Gastrocnemius medialis (tissue), 4 donors: ENCODE data around the gene EBNA1BP2. TPM values are rescaled to one million over a fixed set of nuclear protein-coding genes. Genes with fewer than 3 reads are reported as not detected.

Source experiments
- microRNA-seq, 2 donors: library from miRNA; unstranded; fragments of <30 nt; microRNA quantifications; one replicate each; pipeline ENCODE4, GENCODE V29; 2016; ENCODE audit warnings: borderline replicate concordance in 2 of 2
- total RNA-seq, 4 donors: library from RNA; depleted of rRNA; stranded (reverse); fragments of >200 nt; gene quantifications; one replicate each; pipeline versions ENCODE4 v1.1.0 to v1.2.3, GENCODE V29; 2016

The EBNA1BP2 gene
- total RNA-seq, 4 donors from 2014 or later: 41.2 to 68.4 (median 59.1) TPM

Small RNAs within 50 kb of the gene (microRNA-seq; reads per million reads assigned to microRNA genes)
- 0.85 to 1.2 reads per million in 2 donors for gene MIR6733

Other genes with a start within 250 kb of the EBNA1BP2 start
- 10 to 100 TPM in 2 of 4 donors, 1 to 10 TPM in 2; 6.3 to 16.1 (median 9.4) TPM for gene SLC2A1, start 213.4 kb downstream of the EBNA1BP2 start, total RNA-seq
- under 1 TPM in 2 of 4 donors, not detected in 2; 0.10 to 0.13 TPM for gene CFAP57, start within 50 bp of the EBNA1BP2 start, total RNA-seq
- not detected for gene TMEM125, start 97.7 kb upstream of the EBNA1BP2 start, total RNA-seq
- gene C1orf210, start 113.3 kb upstream of the EBNA1BP2 start, total RNA-seq: under 1 TPM in 1 of 4 donors, not detected in 3; 0.27 TPM
- gene TIE1, start 128.7 kb upstream of the EBNA1BP2 start, total RNA-seq: 10 to 100 TPM; 15.9 to 27.9 (median 20.7) TPM
- not detected for gene MPL, start 165.5 kb upstream of the EBNA1BP2 start, total RNA-seq
- gene CDC20, start 186.7 kb upstream of the EBNA1BP2 start, total RNA-seq: 1 to 10 TPM in 1 of 4 donors, under 1 TPM in 3; 0.46 to 2.4 (median 0.76) TPM
- 10 to 100 TPM; 19.6 to 26.7 (median 21.4) TPM for gene ELOVL1, start 195.7 kb upstream of the EBNA1BP2 start, total RNA-seq
- 10 to 100 TPM; 14.9 to 30.8 (median 23.8) TPM for gene MED8, start 217.5 kb upstream of the EBNA1BP2 start, total RNA-seq
- 10 to 100 TPM; 15.9 to 20.9 (median 17.9) TPM for gene SZT2, start 217.6 kb upstream of the EBNA1BP2 start, total RNA-seq